Measurements from ENCODE around the gene KRT36. TPM values are rescaled to one million over a fixed set of nuclear protein-coding genes. Genes with fewer than 3 reads are reported as not detected.

The KRT36 gene
- total and polyA plus RNA-seq, 10 of the 15 experiments (the other 5 are each of a cell fraction or from before 2014, with no cell fraction given), result not detected

- no peak for TF ChIP-seq MLLT1 (IDR thresholded peaks at IDR 0.05)
Measured at GRCh38 chr17:41519501-41520224, 30.0 kb upstream of the KRT36 start (continued).

- ChIA-PET CTCF (no interaction called here), SMC1A (ENCODE audit: uncharacterized antibody, unreplicated experiment) (no interaction called here), RAD21 (ENCODE audit: unreplicated experiment) (no interaction called here), POLR2A (no interaction called here)
- no peak for TF ChIP-seq ASH2L (IDR thresholded peaks at IDR 0.05; ENCODE audit: borderline replicate concordance, low read depth)
- TF ChIP-seq NFYA (IDR thresholded peaks at IDR 0.05; ENCODE audit: borderline replicate concordance, low read depth, low read length), result no peak
- no peak for TF ChIP-seq TBL1XR1 (IDR thresholded peaks at IDR 0.05; ENCODE audit: low read depth, low read length)
- Histone ChIP-seq H2AFZ (ENCODE audit: control insufficient read depth, low read depth, low read length) (no peak within 1 kb of the TSS), H3K27ac (ENCODE audit: control insufficient read depth, insufficient read depth) (no peak within 1 kb of the TSS), H3K4me3 (no peak within 1 kb of the TSS), H3K4me1 (ENCODE audit: control insufficient read depth, insufficient read depth, low read length) (no peaks in the 10 kb centered on the region), H3K9me3 (replicated peaks; ENCODE audit: control insufficient read depth, insufficient read depth, low read length) (no peaks in the 10 kb centered on the region), H3K4me2 (ENCODE audit: control insufficient read depth, insufficient read depth) (no peak within 1 kb of the TSS), H3K27me3 (replicated peaks in 1 of 2; ENCODE audit: control insufficient read depth in 2 of 2, insufficient read depth in 2 of 2, low read length in 1 of 2) (no peaks in the 10 kb centered on the region; a peak in 1 of 4 replicates), H4K20me1 (ENCODE audit: control insufficient read depth, insufficient read depth) (no peaks in the 10 kb centered on the region), H3K79me2 (ENCODE audit: control insufficient read depth, insufficient read depth, low read length) (no peaks in the 10 kb centered on the region), H3K36me3 (ENCODE audit: control insufficient read depth in 2 of 2, insufficient read depth in 2 of 2, low read length in 1 of 2) (no peaks in the 10 kb centered on the region), H3K9ac (ENCODE audit: control insufficient read depth, insufficient read depth, low read length) (no peak within 1 kb of the TSS)
- intact Hi-C loops (cut with micrococcal nuclease; ENCODE audit: unreplicated experiment) (no loop called here), in situ Hi-C loops (cut with MboI) (no loop called here)
- ATAC-seq (no peak), DNase-seq (ENCODE audit: low read depth, low spot score) (no peak), FAIRE-seq (no peak)
- no TSS peak for BruUV-seq (replicated peaks)
- WGBS (ENCODE audit: insufficient coverage, insufficient replicate concordance, low lambda C conversion rate, missing lambda C conversion rate), result 0% methylated on average over 8 of the region's 8 CpGs
Measured at GRCh38 chr17:41518789-41519449, 29.2 kb upstream of the KRT36 start, which contains the start of gene KRT15. Gene KRT15 (minus strand): TSS chr17:41518890. CDS start chr17:41518827, 63 bp downstream.
